ENCODE data around the gene ARID3C.

ARID3C gene

GRCh38 chr9:34576597-34577399 lies 52.1 kb downstream of the ARID3C start:
- DNase-seq, result no peak

- no peak for DNase-seq
These were observed 52.8 kb downstream of the ARID3C start for GRCh38 chr9:34575862-34576596.

- DNase-seq, result no peak
These were observed 53.6 kb downstream of the ARID3C start for GRCh38 chr9:34575241-34575640.

- DNase-seq, result no peak
These were observed 54.3 kb downstream of the ARID3C start for GRCh38 chr9:34574571-34574970.

- DNase-seq, result no peak
These were observed 55.1 kb downstream of the ARID3C start for GRCh38 chr9:34573599-34574325.

GRCh38 chr9:34572628-34573027 lies 56.2 kb downstream of the ARID3C start:
- no peak for DNase-seq

- DNase-seq, result no peak
These were observed 56.8 kb downstream of the ARID3C start for GRCh38 chr9:34572092-34572491.

- no peak for DNase-seq
These were observed 57.4 kb downstream of the ARID3C start for GRCh38 chr9:34571481-34571810.
